HG03432 (cell line): ENCODE measurements around the gene PGRMC1.
A peak's percentile ranks its signal among the peaks of the same experiment; 100 is the strongest.
"Not testable (repeated sequence)": the region's sequence is repeated elsewhere in the genome, so short reads cannot be mapped to it uniquely, and the experiment has no call there.

Source experiments
- ATAC-seq: cut with Tn5 transposase; IDR thresholded peaks from one replicate; pipeline ENCODE4 v1.9.1; 2021; ENCODE audit warnings: mild to moderate bottlenecking, moderate library complexity; ENCODE audit not compliant: unreplicated experiment

Gene PGRMC1

GRCh38 chrX:119235872-119236622 lies at the start of gene PGRMC1:
Gene PGRMC1, plus strand, starts transcription at chrX:119236285. Its CDS starts 79 bp downstream, at chrX:119236364.
- peak; percentile 93 for ATAC-seq

GRCh38 chrX:119186763-119187162 lies 49.3 kb upstream of the PGRMC1 start:
- no peak for ATAC-seq

- ATAC-seq, result no peak
Measured at GRCh38 chrX:119187298-119187697, 48.8 kb upstream of the PGRMC1 start.

GRCh38 chrX:119189115-119189514 lies 47.0 kb upstream of the PGRMC1 start:
- ATAC-seq, result no peak

GRCh38 chrX:119189595-119189994 lies 46.5 kb upstream of the PGRMC1 start:
- ATAC-seq, result no peak

- no peak for ATAC-seq
Measured at GRCh38 chrX:119190091-119190681, 45.9 kb upstream of the PGRMC1 start.

GRCh38 chrX:119190831-119191230 lies 45.3 kb upstream of the PGRMC1 start:
- no peak for ATAC-seq

GRCh38 chrX:119194621-119195020 lies 41.5 kb upstream of the PGRMC1 start:
- no peak for ATAC-seq

GRCh38 chrX:119201570-119201969 lies 34.5 kb upstream of the PGRMC1 start:
- ATAC-seq, result no peak

GRCh38 chrX:119206203-119206602 lies 29.9 kb upstream of the PGRMC1 start:
- no peak for ATAC-seq

- ATAC-seq, result not testable (repeated sequence)
Measured at GRCh38 chrX:119207483-119207882, 28.6 kb upstream of the PGRMC1 start.

- ATAC-seq, result no peak
Measured at GRCh38 chrX:119208401-119209057, 27.6 kb upstream of the PGRMC1 start.

GRCh38 chrX:119210931-119211648 lies 25.0 kb upstream of the PGRMC1 start:
- not testable (repeated sequence) for ATAC-seq

- no peak for ATAC-seq
Measured at GRCh38 chrX:119211649-119212014, 24.5 kb upstream of the PGRMC1 start.

GRCh38 chrX:119218198-119218597 lies 17.9 kb upstream of the PGRMC1 start:
- ATAC-seq, result no peak

- no peak for ATAC-seq
Measured at GRCh38 chrX:119222932-119223331, 13.2 kb upstream of the PGRMC1 start.

GRCh38 chrX:119223783-119224182 lies 12.3 kb upstream of the PGRMC1 start:
- ATAC-seq, result no peak

GRCh38 chrX:119226446-119226845 lies 9.6 kb upstream of the PGRMC1 start:
- no peak for ATAC-seq

GRCh38 chrX:119228512-119229252 lies 7.4 kb upstream of the PGRMC1 start:
- ATAC-seq, result no peak

GRCh38 chrX:119229253-119229615 lies 6.9 kb upstream of the PGRMC1 start:
- ATAC-seq, result no peak

GRCh38 chrX:119230850-119231249 lies 5.2 kb upstream of the PGRMC1 start:
- ATAC-seq, result no peak
